ENCODE measurements around the gene MAP3K9. TPM values are rescaled to one million over a fixed set of nuclear protein-coding genes. Genes with fewer than 3 reads are reported as not detected.

Gene MAP3K9
- total and polyA plus RNA-seq, 8 donors = 2.1 to 7.6 (median 4.9) TPM

GRCh38 chr14:70791971-70792370 is 17.3 kb downstream of the MAP3K9 start:
- WGBS, 2 donors = 90 to 96% methylated on average over 7 of the region's 7 CpGs
- FAIRE-seq (no peak), DNase-seq (no peak), ATAC-seq (no peak)
- TF ChIP-seq CTCF (IDR thresholded peaks at IDR 0.05) = no peak
- no peak overlapping the region for H3K27ac ChIP-seq
- no peaks in the 10 kb centered on the region for H3K4me1 ChIP-seq
- no peaks in the 10 kb centered on the region for H3K36me3 ChIP-seq
- H3K4me3 ChIP-seq = no peak overlapping the region
- intact Hi-C loops (cut with DNase I) = no loop called here
- H3K27me3 ChIP-seq = no peaks in the 10 kb centered on the region
- no peaks in the 10 kb centered on the region for H3K9me3 ChIP-seq

- H3K27me3 ChIP-seq = no peaks in the 10 kb centered on the region
- TF ChIP-seq CTCF (IDR thresholded peaks at IDR 0.05) = no peak
- H3K36me3 ChIP-seq = no peaks in the 10 kb centered on the region
- H3K27ac ChIP-seq = no peak overlapping the region
- FAIRE-seq (no peak), ATAC-seq (no peak), DNase-seq (no peak)
- intact Hi-C loops (cut with DNase I) = no loop called here
- no peaks in the 10 kb centered on the region for H3K4me1 ChIP-seq
- 72 to 75% methylated on average over 4 of the region's 4 CpGs for WGBS, 2 donors
- H3K9me3 ChIP-seq = no peaks in the 10 kb centered on the region
- H3K4me3 ChIP-seq = no peak overlapping the region
These were observed 19.4 kb downstream of the MAP3K9 start for GRCh38 chr14:70789961-70790360.

- no peaks in the 10 kb centered on the region for H3K27me3 ChIP-seq
- intact Hi-C loops (cut with DNase I) = no loop called here
- FAIRE-seq (no peak), ATAC-seq (no peak), DNase-seq (no peak)
- H3K4me3 ChIP-seq = no peak overlapping the region
- no peak for TF ChIP-seq CTCF (IDR thresholded peaks at IDR 0.05)
- no peaks in the 10 kb centered on the region for H3K36me3 ChIP-seq
- no peaks in the 10 kb centered on the region for H3K9me3 ChIP-seq
- WGBS, 2 donors = 52 to 69% methylated on average over 4 of the region's 4 CpGs
- no peak overlapping the region for H3K27ac ChIP-seq
- no peaks in the 10 kb centered on the region for H3K4me1 ChIP-seq
These were observed 20.0 kb downstream of the MAP3K9 start for GRCh38 chr14:70789361-70789760.

- TF ChIP-seq CTCF (IDR thresholded peaks at IDR 0.05) = no peak
- H3K9me3 ChIP-seq = no peaks in the 10 kb centered on the region
- H3K4me1 ChIP-seq = no peaks in the 10 kb centered on the region
- 78 to 85% methylated on average over 6 of the region's 6 CpGs for WGBS, 2 donors
- H3K27me3 ChIP-seq = no peaks in the 10 kb centered on the region
- DNase-seq (no peak), ATAC-seq (no peak), FAIRE-seq (no peak)
- no peak overlapping the region for H3K27ac ChIP-seq
- no peaks in the 10 kb centered on the region for H3K36me3 ChIP-seq
- intact Hi-C loops (cut with DNase I) = no loop called here
- no peak overlapping the region for H3K4me3 ChIP-seq
These were observed 20.4 kb downstream of the MAP3K9 start for GRCh38 chr14:70788898-70789297.

GRCh38 chr14:70785556-70785955 is 23.8 kb downstream of the MAP3K9 start:
- no peaks in the 10 kb centered on the region for H3K27me3 ChIP-seq
- no peak for ATAC-seq
- peaks cover 0 to under 1% (median 0%) of the 10 kb centered on the region in 3 donors for H3K4me1 ChIP-seq
- no peak overlapping the region for H3K27ac ChIP-seq
- H3K36me3 ChIP-seq = no peaks in the 10 kb centered on the region
- no peak for FAIRE-seq
- no peak overlapping the region for H3K4me3 ChIP-seq
- 94 to 96% methylated on average over 9 of the region's 9 CpGs for WGBS, 2 donors
- intact Hi-C loops (cut with DNase I) = no loop called here
- TF ChIP-seq CTCF (IDR thresholded peaks at IDR 0.05) = no peak
- H3K9me3 ChIP-seq = no peaks in the 10 kb centered on the region
- DNase-seq = no peak

Data from pancreas (tissue), 10 donors.